ENCODE data around the gene LMTK3. TPM values are rescaled to one million over a fixed set of nuclear protein-coding genes. Genes with fewer than 3 reads are reported as not detected.

Gene LMTK3
- polyA plus RNA-seq, 1 donor from 2014 or later: 8.1 TPM

- Histone ChIP-seq H4K20me1 (ENCODE audit: insufficient read depth) (no peaks in the 10 kb centered on the region), H2AFZ (ENCODE audit: low read depth, low read length) (no peak overlapping the region), H3K9ac (ENCODE audit: low read length) (no peak overlapping the region), H3K27me3 (ENCODE audit: insufficient read depth, low read depth, low read length) (no peaks in the 10 kb centered on the region), H3K4me2 (ENCODE audit: low read length) (no peak overlapping the region), H3K36me3 (ENCODE audit: insufficient read depth, low read length) (no peaks in the 10 kb centered on the region), H3K4me3 (ENCODE audit: low read length) (no peak overlapping the region), H3K79me2 (replicated peaks; ENCODE audit: insufficient read depth, low read length) (no peaks in the 10 kb centered on the region), H3K9me2 (ENCODE audit: insufficient read depth, low read length) (no peaks in the 10 kb centered on the region), H3F3A (ENCODE audit: insufficient read depth, low read length, poor library complexity, severe bottlenecking) (no peaks in the 10 kb centered on the region), H3K9me3 (ENCODE audit: low read length) (no peaks in the 10 kb centered on the region), H3K27ac (ENCODE audit: low read length) (no peak overlapping the region)
- TF ChIP-seq CTCF (IDR thresholded peaks at IDR 0.05; ENCODE audit: poor library complexity, severe bottlenecking) (no peak), MXI1 (conservative IDR thresholded peaks at IDR 0.05; ENCODE audit: poor library complexity, severe bottlenecking) (no peak), SMC3 (conservative IDR thresholded peaks at IDR 0.05; ENCODE audit: poor library complexity) (no peak), TAF1 (IDR thresholded peaks at IDR 0.05; ENCODE audit: low read depth) (no peak), REST (IDR thresholded peaks at IDR 0.05; ENCODE audit: borderline replicate concordance) (no peak), POLR2AphosphoS5 (IDR thresholded peaks at IDR 0.05) (no peak), RAD21 (conservative IDR thresholded peaks at IDR 0.05) (no peak), EP300 (conservative IDR thresholded peaks at IDR 0.05; ENCODE audit: poor library complexity, severe bottlenecking) (no peak)
Observed at GRCh38 chr19:48478339-48479256, 33.0 kb downstream of the LMTK3 start.

GRCh38 chr19:48477698-48478338, 33.8 kb downstream of the LMTK3 start:
- Histone ChIP-seq H3K9me3 (ENCODE audit: low read length) (no peaks in the 10 kb centered on the region), H3K79me2 (replicated peaks; ENCODE audit: insufficient read depth, low read length) (no peaks in the 10 kb centered on the region), H3K27me3 (ENCODE audit: insufficient read depth, low read depth, low read length) (no peaks in the 10 kb centered on the region), H4K20me1 (ENCODE audit: insufficient read depth) (no peaks in the 10 kb centered on the region), H3K27ac (ENCODE audit: low read length) (no peak overlapping the region), H3K9me2 (ENCODE audit: insufficient read depth, low read length) (no peaks in the 10 kb centered on the region), H3F3A (ENCODE audit: insufficient read depth, low read length, poor library complexity, severe bottlenecking) (no peaks in the 10 kb centered on the region), H3K9ac (ENCODE audit: low read length) (no peak overlapping the region), H3K36me3 (ENCODE audit: insufficient read depth, low read length) (no peaks in the 10 kb centered on the region), H2AFZ (ENCODE audit: low read depth, low read length) (no peak overlapping the region), H3K4me3 (ENCODE audit: low read length) (no peak overlapping the region), H3K4me2 (ENCODE audit: low read length) (no peak overlapping the region)
- TF ChIP-seq SMC3 (conservative IDR thresholded peaks at IDR 0.05; ENCODE audit: poor library complexity) (no peak), POLR2AphosphoS5 (IDR thresholded peaks at IDR 0.05) (no peak), EP300 (conservative IDR thresholded peaks at IDR 0.05; ENCODE audit: poor library complexity, severe bottlenecking) (no peak), TAF1 (IDR thresholded peaks at IDR 0.05; ENCODE audit: low read depth) (no peak), MXI1 (conservative IDR thresholded peaks at IDR 0.05; ENCODE audit: poor library complexity, severe bottlenecking) (no peak), REST (IDR thresholded peaks at IDR 0.05; ENCODE audit: borderline replicate concordance) (no peak), CTCF (IDR thresholded peaks at IDR 0.05; ENCODE audit: poor library complexity, severe bottlenecking) (no peak), RAD21 (conservative IDR thresholded peaks at IDR 0.05) (no peak), EZH2 (IDR thresholded peaks at IDR 0.05; ENCODE audit: borderline replicate concordance, insufficient read depth, low read length, poor library complexity, severe bottlenecking) (no peak)
